SU-DHL-6 (cell line): ENCODE measurements around the gene TAF11L5.

ENCODE experiments used
- EZH2phosphoT487 ChIP-seq: fragments of 200-600 bp; sonication (generic), shearing (Covaris generic); conservative IDR thresholded peaks from 2 replicates; pipeline ENCODE4 v1.6.1; 2018; ENCODE audit warnings: mild to moderate bottlenecking, antibody characterized with exemption, low read length, moderate library complexity, mixed read lengths
- TF ChIP-seq, protein P1 (sequence below): fragments of 200-600 bp; sonication (generic); IDR thresholded peaks from one replicate; pipeline ENCODE4 v1.5.1; 2017; ENCODE audit warnings: antibody characterized with exemption, mild to moderate bottlenecking, low read length, moderate library complexity; ENCODE audit not compliant: insufficient read depth, poor library complexity, severe bottlenecking

DNA sequence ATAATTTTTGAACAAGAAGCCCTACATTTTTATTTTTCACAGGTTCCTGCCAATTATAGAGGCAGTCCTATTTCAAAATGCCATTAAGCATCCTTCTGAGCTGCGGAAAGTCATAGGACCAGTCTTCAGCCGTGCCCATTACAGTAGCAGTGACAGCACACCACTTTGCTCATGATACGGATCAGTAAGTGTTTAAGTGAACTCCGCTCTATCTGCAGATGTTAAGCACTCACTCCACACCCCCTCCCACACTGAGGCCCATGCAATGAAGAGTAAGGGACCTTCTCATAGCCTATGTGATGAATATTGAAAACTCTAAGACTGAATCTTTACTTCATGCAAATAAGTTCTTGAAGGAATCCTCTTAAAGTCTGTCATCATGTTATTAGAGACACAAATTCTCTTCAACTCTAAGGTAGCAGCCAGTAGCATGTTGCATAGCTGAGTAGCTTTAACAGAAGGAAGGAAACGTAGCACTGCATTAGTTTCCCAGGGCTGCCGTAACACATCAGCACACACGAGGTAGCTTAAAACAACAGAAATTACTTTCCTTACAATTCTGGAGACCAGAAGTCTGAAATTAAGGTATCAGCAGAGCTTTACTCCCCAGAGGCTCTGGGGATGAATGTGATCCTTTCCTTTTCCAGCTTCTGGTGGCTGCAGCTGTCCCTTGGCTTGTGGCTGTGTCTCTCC, 47.3 kb upstream of the TAF11L5 start:
- TF ChIP-seq, protein P1, sequence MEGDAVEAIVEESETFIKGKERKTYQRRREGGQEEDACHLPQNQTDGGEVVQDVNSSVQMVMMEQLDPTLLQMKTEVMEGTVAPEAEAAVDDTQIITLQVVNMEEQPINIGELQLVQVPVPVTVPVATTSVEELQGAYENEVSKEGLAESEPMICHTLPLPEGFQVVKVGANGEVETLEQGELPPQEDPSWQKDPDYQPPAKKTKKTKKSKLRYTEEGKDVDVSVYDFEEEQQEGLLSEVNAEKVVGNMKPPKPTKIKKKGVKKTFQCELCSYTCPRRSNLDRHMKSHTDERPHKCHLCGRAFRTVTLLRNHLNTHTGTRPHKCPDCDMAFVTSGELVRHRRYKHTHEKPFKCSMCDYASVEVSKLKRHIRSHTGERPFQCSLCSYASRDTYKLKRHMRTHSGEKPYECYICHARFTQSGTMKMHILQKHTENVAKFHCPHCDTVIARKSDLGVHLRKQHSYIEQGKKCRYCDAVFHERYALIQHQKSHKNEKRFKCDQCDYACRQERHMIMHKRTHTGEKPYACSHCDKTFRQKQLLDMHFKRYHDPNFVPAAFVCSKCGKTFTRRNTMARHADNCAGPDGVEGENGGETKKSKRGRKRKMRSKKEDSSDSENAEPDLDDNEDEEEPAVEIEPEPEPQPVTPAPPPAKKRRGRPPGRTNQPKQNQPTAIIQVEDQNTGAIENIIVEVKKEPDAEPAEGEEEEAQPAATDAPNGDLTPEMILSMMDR, result no peak
- no peak for TF ChIP-seq EZH2phosphoT487
